ENCODE results near the gene GPC6. TPM values are rescaled to one million over a fixed set of nuclear protein-coding genes. Genes with fewer than 3 reads are reported as not detected.

GPC6 gene
- polyA plus RNA-seq, 1 donor from 2014 or later, result 9.0 TPM

DNA sequence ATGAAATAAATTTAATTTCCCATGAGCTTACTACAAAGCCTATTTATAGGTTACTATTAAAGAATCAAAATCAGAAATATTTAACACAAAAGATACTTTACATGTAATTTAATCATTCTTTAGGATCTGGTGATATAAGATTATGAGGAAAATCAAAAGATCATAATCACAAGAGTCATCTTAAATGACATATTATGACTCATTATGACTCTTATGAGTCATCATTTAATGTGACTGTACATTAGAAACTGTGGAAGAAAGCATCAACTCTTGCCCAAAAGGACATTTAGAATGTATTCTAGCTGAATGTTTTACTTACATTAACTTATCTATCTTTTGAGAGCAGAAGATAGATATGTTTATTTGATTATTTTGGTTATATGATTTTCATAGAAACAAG, 794.2 kb downstream of the GPC6 start:
- no peak for TF ChIP-seq EP300 (conservative IDR thresholded peaks at IDR 0.05; ENCODE audit: poor library complexity, severe bottlenecking)
- TF ChIP-seq, protein P1, sequence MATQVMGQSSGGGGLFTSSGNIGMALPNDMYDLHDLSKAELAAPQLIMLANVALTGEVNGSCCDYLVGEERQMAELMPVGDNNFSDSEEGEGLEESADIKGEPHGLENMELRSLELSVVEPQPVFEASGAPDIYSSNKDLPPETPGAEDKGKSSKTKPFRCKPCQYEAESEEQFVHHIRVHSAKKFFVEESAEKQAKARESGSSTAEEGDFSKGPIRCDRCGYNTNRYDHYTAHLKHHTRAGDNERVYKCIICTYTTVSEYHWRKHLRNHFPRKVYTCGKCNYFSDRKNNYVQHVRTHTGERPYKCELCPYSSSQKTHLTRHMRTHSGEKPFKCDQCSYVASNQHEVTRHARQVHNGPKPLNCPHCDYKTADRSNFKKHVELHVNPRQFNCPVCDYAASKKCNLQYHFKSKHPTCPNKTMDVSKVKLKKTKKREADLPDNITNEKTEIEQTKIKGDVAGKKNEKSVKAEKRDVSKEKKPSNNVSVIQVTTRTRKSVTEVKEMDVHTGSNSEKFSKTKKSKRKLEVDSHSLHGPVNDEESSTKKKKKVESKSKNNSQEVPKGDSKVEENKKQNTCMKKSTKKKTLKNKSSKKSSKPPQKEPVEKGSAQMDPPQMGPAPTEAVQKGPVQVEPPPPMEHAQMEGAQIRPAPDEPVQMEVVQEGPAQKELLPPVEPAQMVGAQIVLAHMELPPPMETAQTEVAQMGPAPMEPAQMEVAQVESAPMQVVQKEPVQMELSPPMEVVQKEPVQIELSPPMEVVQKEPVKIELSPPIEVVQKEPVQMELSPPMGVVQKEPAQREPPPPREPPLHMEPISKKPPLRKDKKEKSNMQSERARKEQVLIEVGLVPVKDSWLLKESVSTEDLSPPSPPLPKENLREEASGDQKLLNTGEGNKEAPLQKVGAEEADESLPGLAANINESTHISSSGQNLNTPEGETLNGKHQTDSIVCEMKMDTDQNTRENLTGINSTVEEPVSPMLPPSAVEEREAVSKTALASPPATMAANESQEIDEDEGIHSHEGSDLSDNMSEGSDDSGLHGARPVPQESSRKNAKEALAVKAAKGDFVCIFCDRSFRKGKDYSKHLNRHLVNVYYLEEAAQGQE (IDR thresholded peaks at IDR 0.05; ENCODE audit: borderline replicate concordance), result no peak
- no peak for TF ChIP-seq EZH2 (IDR thresholded peaks at IDR 0.05; ENCODE audit: borderline replicate concordance, insufficient read depth, low read length, poor library complexity, severe bottlenecking)
- no peak for TF ChIP-seq MXI1 (conservative IDR thresholded peaks at IDR 0.05; ENCODE audit: poor library complexity, severe bottlenecking)
- TF ChIP-seq CTCF (IDR thresholded peaks at IDR 0.05; ENCODE audit: poor library complexity, severe bottlenecking), result no peak
- TF ChIP-seq RAD21 (conservative IDR thresholded peaks at IDR 0.05), result no peak
- TF ChIP-seq POLR2AphosphoS5 (IDR thresholded peaks at IDR 0.05), result no peak
- TF ChIP-seq TAF1 (IDR thresholded peaks at IDR 0.05; ENCODE audit: low read depth), result no peak
- Histone ChIP-seq H3K4me2 (ENCODE audit: low read length) (no peak overlapping the region), H3F3A (ENCODE audit: insufficient read depth, low read length, poor library complexity, severe bottlenecking) (no peaks in the 10 kb centered on the region), H4K20me1 (ENCODE audit: insufficient read depth) (no peaks in the 10 kb centered on the region), H3K27ac (ENCODE audit: low read length) (no peak overlapping the region), H3K4me3 (ENCODE audit: low read length) (no peak overlapping the region), H3K9ac (ENCODE audit: low read length) (no peak overlapping the region), H3K27me3 (ENCODE audit: insufficient read depth, low read depth, low read length) (no peaks in the 10 kb centered on the region), H2AFZ (ENCODE audit: low read depth, low read length) (no peak overlapping the region), H3K36me3 (ENCODE audit: insufficient read depth, low read length) (no peaks in the 10 kb centered on the region), H3K79me2 (replicated peaks; ENCODE audit: insufficient read depth, low read length) (no peaks in the 10 kb centered on the region), H3K9me3 (ENCODE audit: low read length) (no peaks in the 10 kb centered on the region), H3K9me2 (ENCODE audit: insufficient read depth, low read length) (no peaks in the 10 kb centered on the region)

DNA sequence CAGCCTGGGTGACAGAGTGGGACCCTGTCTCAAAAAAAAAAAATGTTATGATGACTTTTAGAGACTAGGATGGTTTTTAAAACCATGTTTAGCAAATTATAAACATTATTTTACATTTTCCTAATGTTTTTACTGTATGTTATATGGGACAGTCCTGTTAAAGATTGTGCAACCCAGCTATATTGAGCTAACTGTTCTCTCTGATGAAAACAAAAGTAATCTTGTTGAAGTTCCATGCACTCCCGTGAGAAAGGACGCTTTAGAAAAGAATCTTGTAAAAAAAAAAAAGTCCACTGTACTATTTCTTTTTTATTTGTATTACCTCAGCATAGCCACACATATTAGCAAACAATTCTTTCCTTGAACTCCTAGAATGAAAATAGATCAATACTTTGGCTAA, 801.6 kb downstream of the GPC6 start:
- Histone ChIP-seq H3F3A (ENCODE audit: insufficient read depth, low read length, poor library complexity, severe bottlenecking) (no peaks in the 10 kb centered on the region), H3K9me2 (ENCODE audit: insufficient read depth, low read length) (no peaks in the 10 kb centered on the region), H3K27me3 (ENCODE audit: insufficient read depth, low read depth, low read length) (no peaks in the 10 kb centered on the region), H3K9ac (ENCODE audit: low read length) (peak overlapping the region; percentile 24), H3K79me2 (replicated peaks; ENCODE audit: insufficient read depth, low read length) (no peaks in the 10 kb centered on the region), H3K9me3 (ENCODE audit: low read length) (no peaks in the 10 kb centered on the region), H4K20me1 (ENCODE audit: insufficient read depth) (no peaks in the 10 kb centered on the region), H3K4me3 (ENCODE audit: low read length) (peak overlapping the region; percentile 8), H3K4me2 (ENCODE audit: low read length) (no peak overlapping the region), H3K36me3 (ENCODE audit: insufficient read depth, low read length) (no peaks in the 10 kb centered on the region), H3K27ac (ENCODE audit: low read length) (peak overlapping the region; percentile 86), H2AFZ (ENCODE audit: low read depth, low read length) (no peak overlapping the region)
- TF ChIP-seq EP300 (conservative IDR thresholded peaks at IDR 0.05; ENCODE audit: poor library complexity, severe bottlenecking) (no peak), POLR2AphosphoS5 (IDR thresholded peaks at IDR 0.05) (no peak), SMC3 (conservative IDR thresholded peaks at IDR 0.05; ENCODE audit: poor library complexity) (no peak), EZH2 (IDR thresholded peaks at IDR 0.05; ENCODE audit: borderline replicate concordance, insufficient read depth, low read length, poor library complexity, severe bottlenecking) (no peak), TAF1 (IDR thresholded peaks at IDR 0.05; ENCODE audit: low read depth) (no peak), RAD21 (conservative IDR thresholded peaks at IDR 0.05) (no peak), CTCF (IDR thresholded peaks at IDR 0.05; ENCODE audit: poor library complexity, severe bottlenecking) (no peak), MXI1 (conservative IDR thresholded peaks at IDR 0.05; ENCODE audit: poor library complexity, severe bottlenecking) (no peak)
- TF ChIP-seq, protein P1 (IDR thresholded peaks at IDR 0.05; ENCODE audit: borderline replicate concordance), result no peak

All from neural cell (in vitro differentiated cells).